GM15510 (cell line): ENCODE results near the gene RPTOR.

Experiments used
- POLR2A ChIP-seq: IDR thresholded peaks from 3 replicates; pipeline ENCODE4 v1.6.1; 2011; ENCODE audit warnings: borderline replicate concordance; ENCODE audit not compliant: insufficient read length; ENCODE audit errors: extremely low read depth

RPTOR gene

DNA sequence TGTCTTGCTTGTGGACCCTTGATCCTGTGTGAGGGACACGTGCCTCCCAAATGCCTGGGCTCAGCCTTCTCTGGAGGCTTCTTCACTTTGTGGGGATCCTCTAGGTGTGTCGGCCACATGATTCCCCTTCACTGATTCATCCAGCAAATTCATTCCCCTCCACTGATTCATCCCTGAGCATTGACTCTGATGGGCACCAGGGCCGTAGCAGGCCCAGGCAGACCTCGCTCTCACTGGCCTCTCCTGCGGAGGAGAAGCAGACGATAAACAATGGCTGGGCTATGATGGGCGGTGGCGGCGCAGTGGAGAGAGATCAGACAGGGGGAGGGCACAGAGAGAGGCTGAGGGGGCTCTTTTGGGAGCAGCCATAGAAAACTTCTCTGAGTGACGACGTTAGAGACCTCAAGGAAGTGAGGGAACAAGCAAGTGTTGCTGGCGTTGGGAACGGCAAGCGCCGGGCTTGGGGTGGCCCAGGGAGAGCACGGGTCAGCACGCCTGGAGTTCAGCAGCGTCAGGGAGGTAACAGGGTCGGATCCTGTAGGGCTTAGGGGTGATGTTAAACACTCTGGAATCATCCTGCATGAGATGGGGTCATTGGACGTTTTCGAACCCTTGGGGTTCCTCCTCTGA, 17.5 kb upstream of the RPTOR start:
- no peak for TF ChIP-seq POLR2A

DNA sequence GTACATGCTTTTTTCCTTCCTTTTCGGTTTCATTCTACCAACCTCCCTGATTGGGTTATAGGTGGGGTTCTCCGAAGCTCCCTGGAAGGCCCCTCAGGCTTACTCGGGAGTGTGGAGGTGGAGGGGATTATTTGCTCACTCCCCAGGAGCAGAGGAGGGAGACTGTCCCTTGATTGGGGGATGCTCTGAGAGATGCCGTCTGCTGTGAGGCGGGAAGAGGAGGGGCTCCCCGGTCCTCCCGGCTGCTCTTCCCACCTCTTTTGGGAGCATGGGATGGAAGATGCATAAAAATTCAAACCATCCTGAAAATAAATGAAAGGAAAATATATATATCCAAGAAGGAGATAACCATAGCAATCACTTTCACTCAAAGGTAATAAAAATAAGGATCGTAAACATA, 16.1 kb upstream of the RPTOR start:
- TF ChIP-seq POLR2A: no peak

DNA sequence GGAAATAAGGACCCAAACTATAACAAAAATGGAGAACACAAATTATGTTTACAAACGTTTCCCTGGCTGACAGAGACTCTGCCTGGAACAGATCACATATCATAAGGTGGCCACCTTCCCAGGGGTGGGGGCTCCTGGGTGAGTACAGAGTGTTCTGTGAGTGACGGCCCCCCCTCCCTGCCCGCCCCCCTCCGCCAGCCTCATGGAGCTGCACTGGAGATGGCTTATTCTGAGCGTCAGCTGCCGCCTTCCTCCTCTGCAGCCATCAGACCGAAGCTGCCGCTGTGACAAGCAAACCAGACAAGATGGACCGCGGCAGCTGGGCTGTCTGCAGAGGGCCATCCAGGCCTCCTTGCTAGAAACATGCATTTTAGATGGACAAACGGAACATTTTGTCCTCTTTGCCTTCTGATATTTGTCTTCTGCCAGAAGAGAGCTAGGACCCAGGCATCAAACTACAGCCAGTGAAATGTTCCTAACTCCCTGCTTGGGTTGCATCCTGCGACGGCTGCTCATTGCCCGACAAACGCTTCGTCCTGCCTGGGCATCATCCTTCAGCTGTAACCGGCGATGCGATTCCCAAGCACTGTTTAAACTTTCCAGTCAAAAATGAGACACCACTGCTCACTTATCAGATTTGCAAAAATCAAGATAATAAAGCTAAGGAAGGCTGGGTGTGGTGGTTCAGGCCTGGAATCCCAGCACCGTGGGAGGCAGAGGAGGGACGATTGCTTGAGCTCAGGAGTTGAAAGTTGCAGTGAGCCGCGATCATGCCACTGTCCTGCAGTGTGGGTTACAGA, 15.3 kb upstream of the RPTOR start:
- TF ChIP-seq POLR2A: no peak

DNA sequence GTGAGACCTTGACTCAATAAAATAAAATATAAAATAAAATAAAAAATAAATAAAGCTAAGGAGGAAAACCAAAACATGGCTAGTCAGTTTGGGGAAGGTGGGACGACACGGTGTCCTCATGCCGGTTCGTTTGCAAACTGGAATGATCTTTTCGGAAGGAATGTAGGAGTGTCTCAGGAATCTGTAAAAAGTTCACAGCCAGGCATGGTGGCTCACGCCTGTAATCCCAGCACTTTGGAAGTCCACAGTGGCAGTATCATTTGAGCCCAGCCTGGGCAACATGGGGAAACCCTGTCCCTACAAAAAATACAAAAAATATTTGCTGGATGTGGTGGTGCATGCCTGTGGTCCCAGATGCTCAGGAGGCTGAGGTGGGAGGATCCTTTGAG, 14.7 kb upstream of the RPTOR start:
- no peak for TF ChIP-seq POLR2A

DNA sequence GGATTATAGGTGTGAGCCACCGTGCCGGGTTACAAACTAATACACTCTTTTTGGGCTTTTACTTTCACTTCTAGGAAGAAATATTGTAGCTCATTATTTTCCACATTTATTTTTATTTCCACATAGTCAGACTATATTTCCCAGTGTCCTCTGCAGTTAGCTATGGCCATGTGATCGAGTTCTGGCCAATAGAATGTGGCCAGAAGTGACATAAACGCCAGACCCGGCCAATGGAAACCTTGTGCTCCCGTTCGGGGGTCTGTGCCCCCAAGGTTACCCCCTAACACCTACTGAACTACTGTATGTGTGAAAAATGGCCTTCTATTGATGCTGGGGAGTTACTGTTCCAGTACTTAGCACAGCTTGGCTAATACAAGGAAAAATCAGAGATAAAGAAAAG, 13.2 kb upstream of the RPTOR start:
- TF ChIP-seq POLR2A: no peak

DNA sequence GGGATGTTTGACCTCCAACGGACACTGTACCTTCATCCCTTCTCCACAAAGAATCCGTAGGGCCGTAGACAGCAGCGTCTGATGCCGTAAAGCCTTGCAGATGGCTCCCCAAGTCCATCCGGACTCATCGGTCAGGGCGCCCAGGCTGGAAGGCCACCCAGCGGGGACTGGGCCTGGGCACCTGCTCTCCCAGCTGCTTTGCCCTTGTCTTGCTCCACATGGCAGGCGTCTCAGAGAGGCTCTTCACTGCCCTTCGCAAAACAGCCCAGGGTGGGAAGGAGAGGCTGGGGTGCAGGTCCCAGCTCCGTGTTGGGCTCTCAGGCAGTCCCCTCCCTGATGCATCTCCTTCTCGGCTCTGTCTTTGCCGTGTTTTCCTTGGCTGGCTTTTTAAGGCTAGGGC, 6.2 kb upstream of the RPTOR start:
- no peak for TF ChIP-seq POLR2A

DNA sequence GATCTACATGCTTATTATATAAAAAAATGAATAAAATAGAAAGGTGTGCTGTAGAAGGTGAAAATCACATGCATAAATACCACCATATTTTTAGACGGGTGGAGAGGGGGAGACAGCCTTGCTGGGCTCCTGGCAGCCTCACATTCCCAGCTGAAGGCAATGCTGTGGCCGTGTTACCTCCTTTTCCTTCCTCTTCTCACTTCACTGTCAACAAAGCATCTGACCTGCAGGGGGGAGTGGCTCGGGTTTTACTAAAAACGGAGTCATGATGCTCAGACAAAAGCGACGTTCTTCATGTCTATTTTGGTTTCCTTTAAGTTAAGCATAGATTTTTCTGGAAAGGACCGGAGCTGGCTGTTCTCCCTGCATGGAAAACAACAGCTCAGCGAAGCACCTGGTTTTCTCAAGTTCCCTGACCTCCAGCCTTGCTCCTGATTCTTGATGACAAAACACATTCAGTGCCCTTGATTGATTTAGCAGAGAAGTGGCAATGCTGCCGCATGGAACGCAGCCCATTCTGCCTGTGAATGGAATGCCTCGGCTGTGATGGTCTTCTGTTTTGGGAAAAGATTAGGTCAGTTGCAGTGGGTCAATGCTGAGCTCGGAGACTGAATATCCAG, 5.5 kb upstream of the RPTOR start:
- TF ChIP-seq POLR2A: no peak

DNA sequence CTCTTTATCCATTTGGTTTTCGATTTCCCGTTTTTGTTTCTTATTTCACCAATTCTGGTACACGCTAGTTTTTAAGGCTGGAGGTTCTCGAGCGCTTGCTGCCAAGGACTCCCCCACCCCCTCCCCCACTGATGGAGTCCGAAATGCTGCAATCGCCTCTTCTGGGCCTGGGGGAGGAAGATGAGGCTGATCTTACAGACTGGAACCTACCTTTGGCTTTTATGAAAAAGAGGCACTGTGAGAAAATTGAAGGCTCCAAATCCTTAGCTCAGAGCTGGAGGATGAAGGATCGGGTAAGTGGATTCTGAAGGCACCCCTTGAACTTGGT, 825 bp downstream of the RPTOR start:
- TF ChIP-seq POLR2A: no peak

DNA sequence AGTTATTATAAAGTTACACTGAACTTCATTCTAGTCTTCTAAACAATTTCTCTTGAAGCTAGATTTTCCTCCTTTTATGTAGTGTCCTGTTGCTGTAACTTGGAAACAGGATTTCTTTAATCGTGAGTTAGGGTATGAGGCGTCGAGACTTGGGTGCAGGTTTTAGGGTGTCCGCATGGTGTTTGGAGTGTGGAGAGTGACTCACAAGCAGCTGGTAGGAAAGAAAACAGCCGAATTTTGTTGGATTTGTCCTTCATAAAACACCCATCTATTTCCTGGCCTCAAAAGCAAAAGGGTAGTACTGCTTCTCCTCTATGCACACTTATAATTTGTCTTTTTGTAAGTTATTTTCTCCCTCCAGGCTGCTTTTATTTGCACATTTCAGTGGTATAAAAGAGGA, 1.6 kb downstream of the RPTOR start:
- TF ChIP-seq POLR2A: no peak

DNA sequence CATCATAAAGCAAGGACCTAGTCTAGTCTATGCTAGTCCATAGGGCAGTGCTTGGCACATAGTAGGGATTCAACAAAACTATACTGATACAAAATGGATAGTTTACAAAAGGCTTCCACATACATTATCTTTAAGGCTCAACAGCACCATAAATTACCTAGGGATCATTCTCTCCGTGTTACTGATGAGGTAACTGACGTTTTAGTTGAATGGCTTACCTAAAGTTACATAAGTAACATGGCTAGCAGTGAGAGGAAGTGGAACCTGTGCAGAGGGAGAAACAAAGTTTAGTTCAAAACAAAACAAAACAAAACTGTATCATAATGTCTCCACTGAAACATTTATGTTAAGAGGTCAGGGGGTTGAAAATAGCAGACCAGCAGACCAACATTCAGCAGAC, 7.9 kb downstream of the RPTOR start:
- TF ChIP-seq POLR2A: no peak

DNA sequence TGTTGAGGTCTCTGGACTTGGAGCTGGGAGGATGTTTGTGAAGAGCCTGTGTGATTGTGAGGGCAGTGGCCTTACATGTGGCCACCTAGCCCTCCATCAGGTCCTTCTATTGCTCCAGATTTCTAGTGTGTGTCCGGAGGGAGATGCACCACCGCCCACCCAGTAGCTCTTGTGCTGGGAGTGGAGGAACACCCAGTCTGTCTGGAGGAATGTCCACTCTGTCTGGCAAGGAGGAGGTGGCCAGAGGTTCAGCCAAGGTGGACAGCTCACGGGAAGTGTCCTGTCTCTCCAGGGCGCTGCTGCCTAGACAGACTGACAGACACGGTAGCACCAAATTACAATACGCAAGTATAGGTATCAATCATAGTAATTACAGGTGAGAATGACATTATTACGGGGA, 10.6 kb downstream of the RPTOR start:
- no peak for TF ChIP-seq POLR2A

DNA sequence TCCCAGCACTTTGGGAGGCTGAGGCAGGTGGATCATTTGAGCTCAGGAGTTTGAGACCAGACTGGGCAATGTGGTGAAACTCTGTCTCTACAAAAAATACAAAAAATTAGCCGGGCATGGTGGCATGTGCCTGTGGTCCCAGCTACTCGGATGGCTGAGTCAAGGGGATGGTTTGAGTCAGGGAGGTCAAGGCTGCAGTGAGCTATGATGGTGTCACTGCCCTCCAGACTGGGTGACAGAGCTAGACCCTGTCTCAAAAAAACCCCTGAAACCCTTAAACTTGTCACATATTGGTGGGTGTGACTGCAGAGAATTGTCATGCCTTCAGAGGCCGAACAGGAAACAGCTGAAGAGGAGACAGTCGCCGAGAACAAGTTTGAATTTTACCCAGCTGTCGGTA, 13.4 kb downstream of the RPTOR start:
- no peak for TF ChIP-seq POLR2A

DNA sequence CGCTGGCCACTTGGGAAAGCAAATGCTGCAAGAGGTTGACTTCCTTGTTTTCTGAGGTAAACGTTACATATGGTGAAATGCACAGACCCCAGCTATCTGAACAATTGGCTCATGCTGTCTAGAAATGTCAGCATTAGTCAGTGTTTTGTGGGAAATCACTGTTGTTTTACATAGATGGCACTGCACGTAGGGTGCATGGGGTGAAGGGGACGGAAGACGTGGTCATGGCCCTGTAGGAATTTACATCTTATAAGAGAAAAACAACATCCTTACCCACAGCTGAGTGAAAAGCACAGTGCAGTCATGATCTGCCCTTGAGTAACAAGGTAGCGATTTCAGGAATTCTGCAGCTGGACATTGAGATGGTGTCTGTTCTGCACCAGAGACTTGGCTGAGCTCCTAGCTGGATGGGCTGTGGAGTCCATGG, 15.2 kb downstream of the RPTOR start:
- TF ChIP-seq POLR2A: no peak

DNA sequence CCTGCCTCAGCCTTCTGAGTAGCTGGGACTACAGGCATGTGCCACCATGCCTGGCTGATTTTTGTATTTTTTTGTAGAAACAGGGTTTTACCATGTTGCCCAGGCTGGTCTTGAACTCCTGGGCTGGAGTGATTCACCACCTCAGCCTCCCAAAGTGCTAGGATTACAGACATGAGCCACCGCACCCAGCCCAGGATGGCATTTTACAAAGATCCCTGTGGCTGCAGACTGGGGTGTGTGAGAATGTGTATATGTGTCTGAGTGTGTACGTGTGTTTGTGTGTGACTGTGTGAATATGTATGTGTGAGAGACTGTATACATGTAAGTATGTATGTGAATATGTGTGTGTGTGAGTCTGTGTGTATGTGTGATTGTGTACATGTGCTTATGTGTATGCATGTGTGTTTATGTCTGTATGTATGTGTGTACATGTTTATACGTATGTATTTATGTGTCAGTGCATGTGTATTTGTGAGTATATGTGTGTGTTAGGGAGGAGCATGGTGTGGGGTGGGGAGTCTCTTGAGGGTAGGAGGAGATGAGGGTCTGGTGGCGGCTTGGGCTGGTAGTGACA, 17.0 kb downstream of the RPTOR start:
- TF ChIP-seq POLR2A: no peak

DNA sequence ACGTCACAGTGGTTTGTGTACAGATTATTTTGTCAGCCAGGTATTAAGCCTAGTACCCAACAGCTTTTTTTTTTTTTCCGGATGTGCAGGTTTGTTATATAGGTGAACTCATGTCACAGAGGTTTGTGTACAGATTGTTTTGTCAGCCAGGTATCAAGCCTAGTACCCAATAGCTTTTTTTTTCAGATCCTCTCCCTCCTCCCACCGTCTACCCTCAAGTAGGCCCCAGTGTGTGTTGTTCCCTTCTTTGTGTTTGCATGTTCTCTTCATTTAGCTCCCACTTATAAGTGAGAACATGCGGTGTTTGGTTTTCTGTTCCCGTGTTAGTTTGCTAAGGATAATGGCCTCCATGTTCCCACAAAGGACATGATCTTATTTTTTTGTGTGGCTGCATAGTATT, 19.9 kb downstream of the RPTOR start:
- TF ChIP-seq POLR2A: no peak
